GM12891 (cell line): Measurements from ENCODE around the gene ZER1.

Source experiments
- PAX5 ChIP-seq: IDR thresholded peaks from 2 replicates; pipeline ENCODE4 v1.6.1; 2011; ENCODE audit warnings: low read length, moderate library complexity, mild to moderate bottlenecking; ENCODE audit not compliant: insufficient read depth, severe bottlenecking
- POLR2A ChIP-seq: IDR thresholded peaks from 2 replicates; pipeline ENCODE4 v1.6.1; 2011; ENCODE audit warnings: low read depth, low read length, control low read depth
- POLR2AphosphoS5 ChIP-seq: IDR thresholded peaks from 2 replicates; pipeline ENCODE4 v1.6.1; 2011; ENCODE audit warnings: low read depth, low read length, control low read depth
- POU2F2 ChIP-seq: IDR thresholded peaks from 2 replicates; pipeline ENCODE4 v1.6.1; 2011; ENCODE audit warnings: low read depth, mild to moderate bottlenecking, control low read depth, low read length, moderate library complexity
- SPI1 ChIP-seq: IDR thresholded peaks from 2 replicates; pipeline ENCODE4 v1.6.1; 2011; ENCODE audit warnings: low read depth, low read length, control low read depth
- TAF1 ChIP-seq: IDR thresholded peaks from 2 replicates; pipeline ENCODE4 v1.6.1; 2011; ENCODE audit warnings: low read depth, low read length, control low read depth

DNA sequence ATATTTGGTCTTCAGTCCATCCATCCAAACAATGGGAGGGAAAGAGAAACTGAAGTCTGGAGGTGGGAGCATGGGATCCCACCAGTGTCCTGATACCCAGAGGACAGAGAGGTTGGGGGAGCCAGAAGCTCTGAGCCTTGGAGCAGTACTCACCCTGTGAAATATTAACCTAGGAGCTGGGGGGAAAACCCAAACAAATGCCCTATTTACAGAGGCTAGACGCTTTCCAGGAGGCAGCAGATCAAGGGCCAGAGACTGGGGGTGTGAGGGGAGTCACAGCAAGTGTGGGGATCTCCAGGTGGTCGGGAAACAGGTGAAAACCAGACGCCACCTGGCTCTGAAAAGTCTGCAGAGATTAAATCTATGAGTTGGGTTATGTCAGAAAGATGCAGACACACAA is 6.2 kb downstream of the ZER1 start:
- TF ChIP-seq POLR2A (no peak), POLR2AphosphoS5 (no peak), TAF1 (no peak), SPI1 (no peak), PAX5 (no peak), POU2F2 (no peak)
